Measurements from ENCODE around the gene CCDC57. TPM values are rescaled to one million over a fixed set of nuclear protein-coding genes. Genes with fewer than 3 reads are reported as not detected.

The CCDC57 gene
- total and polyA plus RNA-seq, 9 of the 15 experiments (the other 6 are each of a cell fraction or from before 2014, with no cell fraction given), result 0.83 to 36.2 (median 13.6) TPM

DNA sequence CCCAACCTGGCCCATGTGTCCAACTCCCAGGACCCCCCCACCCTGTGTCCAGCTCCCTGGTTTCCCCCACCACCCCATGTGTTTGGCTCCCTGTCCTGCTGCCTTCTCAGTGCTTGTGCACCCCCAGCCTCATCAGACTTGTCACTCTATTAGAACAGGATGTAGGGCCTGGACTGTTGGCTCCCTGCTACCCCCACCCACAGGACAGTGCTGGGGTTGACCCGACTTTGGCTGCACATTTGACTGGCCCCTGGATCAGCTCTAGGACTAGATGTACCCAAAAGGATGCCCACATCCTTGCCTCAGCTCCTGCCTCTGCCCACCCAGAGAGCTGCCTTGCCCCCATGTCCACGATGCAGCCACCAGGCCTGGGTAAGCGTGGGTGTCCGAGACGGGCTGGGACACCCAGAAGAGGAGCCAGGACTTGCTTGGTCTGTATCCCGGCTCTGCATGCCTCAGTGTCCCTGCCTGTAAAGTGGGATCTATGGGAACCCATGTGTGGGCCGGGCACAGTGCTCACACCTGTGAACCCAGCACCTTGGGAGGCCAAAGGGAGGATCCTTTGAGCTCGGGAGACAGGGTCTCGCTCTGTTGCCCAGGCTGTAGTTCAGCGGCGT is 1.5 kb upstream of the CCDC57 start:
- Histone ChIP-seq H4K20me1 (replicated peaks; ENCODE audit: control insufficient read depth, insufficient read depth, low read length) (no peaks in the 10 kb centered on the region), H3K4me3 (no peak overlapping the region), H3K9ac (ENCODE audit: insufficient read depth in 1 of 2, low read depth in 2 of 2, low read length in 2 of 2) (peak overlapping the region in 1 of 2 experiments; percentile 78; a peak in 1 of 4 replicates), H3K79me2 (ENCODE audit: control insufficient read depth, insufficient read depth, low read length) (peaks cover 26% of the 10 kb centered on the region), H3K4me1 (replicated peaks in 1 of 2; ENCODE audit: control insufficient read depth in 2 of 2, insufficient read depth in 2 of 2, low read length in 2 of 2) (peaks cover 52 to 63% of the 10 kb centered on the region in 2 experiments), H3K9me3 (replicated peaks; ENCODE audit: control insufficient read depth, insufficient read depth, low read depth, low read length) (no peaks in the 10 kb centered on the region), H3K9me1 (ENCODE audit: control insufficient read depth, insufficient read depth, low read length) (no peaks in the 10 kb centered on the region), H3K4me2 (ENCODE audit: insufficient read depth, low read length) (0 out of 2 replicates have a peak overlapping the region, but pooled peaks have one; percentile 27), H3K27ac (ENCODE audit: extremely low read depth, low read depth, low read length) (peak overlapping the region; percentile 39; the same call in 1 of the 3 replicates), H3K27me3 (ENCODE audit: control insufficient read depth in 2 of 2, insufficient read depth in 2 of 2, low read length in 2 of 2) (no peaks in the 10 kb centered on the region), H3K36me3 (ENCODE audit: control insufficient read depth, insufficient read depth, low read length) (no peaks in the 10 kb centered on the region), H2AFZ (ENCODE audit: low read depth, low read length) (no peak overlapping the region)
- POLR2A ChIA-PET, result interaction anchor here (0.6 kb wide), 2 partner anchors 232 to 288 kb away, joined by 3 to 4 read pairs; no protein-coding TSS in a partner anchor
- FAIRE-seq, result no peak
- CTCF ChIA-PET (ENCODE audit: low intra/inter-chr PET ratio), result no interaction called here
- peak in 2 of 4 experiments; percentile 32 to 44 for DNase-seq (ENCODE audit: extremely low read depth in 1 of 4, low spot score in 3 of 4)
- no TSS peak for BruUV-seq (replicated peaks)
- peak; percentile 7; the same call in 1 of the 3 replicates for ATAC-seq
- 83% methylated on average over 11 of the region's 11 CpGs for WGBS (ENCODE audit: insufficient coverage, low coverage, missing lambda C conversion rate)
- intact Hi-C loops (cut with micrococcal nuclease) (no loop called here), in situ Hi-C loops (cut with MboI) (no loop called here)
- TF ChIP-seq TAL1 (IDR thresholded peaks at IDR 0.05), result no peak
- TF ChIP-seq ZNF586 (CRISPR knock-in tag; conservative IDR thresholded peaks at IDR 0.05), result no peak
- 0 out of 2 replicates have a peak, but pooled peaks have one; percentile 10 for TF ChIP-seq ZNF740 (CRISPR knock-in tag; IDR thresholded peaks at IDR 0.05)
- no peak for TF ChIP-seq ZNF740 (tag; IDR thresholded peaks at IDR 0.05)
- TF ChIP-seq PML (IDR thresholded peaks at IDR 0.05; ENCODE audit: low read length), result no peak
- TF ChIP-seq RBM39 (optimal IDR thresholded peaks at IDR 0.05; ENCODE audit: low read depth, low read length), result no peak
- TF ChIP-seq NR4A1 (CRISPR knock-in tag; IDR thresholded peaks at IDR 0.05), result no peak
- no peak for TF ChIP-seq NR4A1 (tag; IDR thresholded peaks at IDR 0.05)
- TF ChIP-seq, protein P1, sequence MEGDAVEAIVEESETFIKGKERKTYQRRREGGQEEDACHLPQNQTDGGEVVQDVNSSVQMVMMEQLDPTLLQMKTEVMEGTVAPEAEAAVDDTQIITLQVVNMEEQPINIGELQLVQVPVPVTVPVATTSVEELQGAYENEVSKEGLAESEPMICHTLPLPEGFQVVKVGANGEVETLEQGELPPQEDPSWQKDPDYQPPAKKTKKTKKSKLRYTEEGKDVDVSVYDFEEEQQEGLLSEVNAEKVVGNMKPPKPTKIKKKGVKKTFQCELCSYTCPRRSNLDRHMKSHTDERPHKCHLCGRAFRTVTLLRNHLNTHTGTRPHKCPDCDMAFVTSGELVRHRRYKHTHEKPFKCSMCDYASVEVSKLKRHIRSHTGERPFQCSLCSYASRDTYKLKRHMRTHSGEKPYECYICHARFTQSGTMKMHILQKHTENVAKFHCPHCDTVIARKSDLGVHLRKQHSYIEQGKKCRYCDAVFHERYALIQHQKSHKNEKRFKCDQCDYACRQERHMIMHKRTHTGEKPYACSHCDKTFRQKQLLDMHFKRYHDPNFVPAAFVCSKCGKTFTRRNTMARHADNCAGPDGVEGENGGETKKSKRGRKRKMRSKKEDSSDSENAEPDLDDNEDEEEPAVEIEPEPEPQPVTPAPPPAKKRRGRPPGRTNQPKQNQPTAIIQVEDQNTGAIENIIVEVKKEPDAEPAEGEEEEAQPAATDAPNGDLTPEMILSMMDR (IDR thresholded peaks at IDR 0.05 in 2 of 3, conservative IDR thresholded peaks at IDR 0.05 in 1 of 3; ENCODE audit: insufficient read depth in 2 of 3, low read depth in 1 of 3, low read length in 3 of 3), result 0 out of 6 replicates have a peak, but pooled peaks of 1 of the 3 experiments have one; percentile 10
- TF ChIP-seq, protein P2, sequence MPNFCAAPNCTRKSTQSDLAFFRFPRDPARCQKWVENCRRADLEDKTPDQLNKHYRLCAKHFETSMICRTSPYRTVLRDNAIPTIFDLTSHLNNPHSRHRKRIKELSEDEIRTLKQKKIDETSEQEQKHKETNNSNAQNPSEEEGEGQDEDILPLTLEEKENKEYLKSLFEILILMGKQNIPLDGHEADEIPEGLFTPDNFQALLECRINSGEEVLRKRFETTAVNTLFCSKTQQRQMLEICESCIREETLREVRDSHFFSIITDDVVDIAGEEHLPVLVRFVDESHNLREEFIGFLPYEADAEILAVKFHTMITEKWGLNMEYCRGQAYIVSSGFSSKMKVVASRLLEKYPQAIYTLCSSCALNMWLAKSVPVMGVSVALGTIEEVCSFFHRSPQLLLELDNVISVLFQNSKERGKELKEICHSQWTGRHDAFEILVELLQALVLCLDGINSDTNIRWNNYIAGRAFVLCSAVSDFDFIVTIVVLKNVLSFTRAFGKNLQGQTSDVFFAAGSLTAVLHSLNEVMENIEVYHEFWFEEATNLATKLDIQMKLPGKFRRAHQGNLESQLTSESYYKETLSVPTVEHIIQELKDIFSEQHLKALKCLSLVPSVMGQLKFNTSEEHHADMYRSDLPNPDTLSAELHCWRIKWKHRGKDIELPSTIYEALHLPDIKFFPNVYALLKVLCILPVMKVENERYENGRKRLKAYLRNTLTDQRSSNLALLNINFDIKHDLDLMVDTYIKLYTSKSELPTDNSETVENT (CRISPR knock-in tag; IDR thresholded peaks at IDR 0.05), result no peak
